Pancreas (tissue), 10 donors: ENCODE measurements around the gene IL1RL2. TPM values are rescaled to one million over a fixed set of nuclear protein-coding genes. Genes with fewer than 3 reads are reported as not detected.

ENCODE experiments used
- ATAC-seq, 4 donors: fragments of 200-7000 bp; cut with Tn5 transposase; one replicate each; pipeline versions ENCODE4 v1.8.0 to v1.9.1; 2020; ENCODE audit warnings: mild to moderate bottlenecking in 4 of 4, moderate library complexity in 4 of 4
- DNase-seq, 6 donors: peaks; one replicate each; pipeline ENCODE4 v3.0.0-alpha.2; 2020
- FAIRE-seq: peaks from 2 replicates; lab custom pipeline; 2012; peaks lifted over from hg19 to GRCh38; lab: Jason Lieb, UNC
- H3K27ac ChIP-seq, 4 donors: fragments of 200-600 bp; sonication (generic); 1 replicate in 3 of 4; 2 replicates in 1 of 4; pipeline versions ENCODE4 v1.5.0 to v1.8.0; 2020
- H3K27me3 ChIP-seq, 4 donors: fragments of 200-600 bp; one replicate each; pipeline ENCODE4 v1.8.0; 2021
- H3K36me3 ChIP-seq, 3 donors: fragments of 200-600 bp; sonication (generic) in 1 of 3; one replicate each; pipeline versions ENCODE4 v1.5.0 to v1.8.0; 2020 to 2021
- H3K4me1 ChIP-seq, 3 donors: fragments of 200-600 bp; one replicate each; pipeline ENCODE4 v1.8.0; 2021
- H3K4me3 ChIP-seq, 4 donors: fragments of 200-600 bp; sonication (generic) in 2 of 4; one replicate each; pipeline versions ENCODE4 v1.5.0 to v1.8.0; 2020 to 2021
- H3K9me3 ChIP-seq, 4 donors: fragments of 200-600 bp; one replicate each; pipeline ENCODE4 v1.8.0; 2021
- WGBS, 2 donors: extraction: QIAGEN DNeasy Blood & Tissue Kit; methylation state at CpG; one replicate each; pipeline ENCODE4 v1.1.7; 2013; 5-methylcytosine and 5-hydroxymethylcytosine counted together
- intact Hi-C, 3 donors: fragments of 100-400 bp; cut with DNase I; formaldehyde crosslinking; loops; one replicate each; pipeline versions ENCODE4 v1.11.1 to v1.14.2; 2022
- polyA plus RNA-seq, 2 donors: library from polyadenylated mRNA; stranded (reverse); fragments of 200-250 nt; gene quantifications; one replicate each; pipeline ENCODE4 v1.2.3, GENCODE V29; 2013
- total RNA-seq, 6 donors: library from RNA; stranded (reverse); fragmentation: NEBNext Ultra II Directional in 4 of 6; extraction: Animal tissue kit (Norgen Biotek cat#: 25700) in 4 of 6; gene quantifications; one replicate each; pipeline versions ENCODE4 v1.2.1 to v1.2.4, GENCODE V29; 2021 to 2023
- TF ChIP-seq, protein P1 (sequence below), 4 donors: fragments of 200-600 bp; sonication (generic) in 3 of 4; IDR thresholded peaks; one replicate each; pipeline versions ENCODE4 v1.5.0 to v1.8.0; 2021; ENCODE audit warnings: antibody characterized with exemption in 4 of 4
- donor health status: healthy with polysubstance abuse.
- donor health status: DM: no; HTN: no; CAD: no; lungs with moderate emphysema.
- donor health status: DM: no; HTN: no; CAD: no.
- donor health status: control.
- donor health status: control.
- donor health status: Bipolar disorder and iron deficiency.
- donor health status: DM: yes; HTN: yes; CAD: no.
- donor health status: DM: no; HTN: no; CAD: no.
- donor health status: DM: no; HTN: no; CAD: no.
- donor health status: DM: yes; HTN: yes; CAD: no.

IL1RL2 gene
- total and polyA plus RNA-seq, 8 donors = 0.12 to 1.2 (median 0.34) TPM

DNA sequence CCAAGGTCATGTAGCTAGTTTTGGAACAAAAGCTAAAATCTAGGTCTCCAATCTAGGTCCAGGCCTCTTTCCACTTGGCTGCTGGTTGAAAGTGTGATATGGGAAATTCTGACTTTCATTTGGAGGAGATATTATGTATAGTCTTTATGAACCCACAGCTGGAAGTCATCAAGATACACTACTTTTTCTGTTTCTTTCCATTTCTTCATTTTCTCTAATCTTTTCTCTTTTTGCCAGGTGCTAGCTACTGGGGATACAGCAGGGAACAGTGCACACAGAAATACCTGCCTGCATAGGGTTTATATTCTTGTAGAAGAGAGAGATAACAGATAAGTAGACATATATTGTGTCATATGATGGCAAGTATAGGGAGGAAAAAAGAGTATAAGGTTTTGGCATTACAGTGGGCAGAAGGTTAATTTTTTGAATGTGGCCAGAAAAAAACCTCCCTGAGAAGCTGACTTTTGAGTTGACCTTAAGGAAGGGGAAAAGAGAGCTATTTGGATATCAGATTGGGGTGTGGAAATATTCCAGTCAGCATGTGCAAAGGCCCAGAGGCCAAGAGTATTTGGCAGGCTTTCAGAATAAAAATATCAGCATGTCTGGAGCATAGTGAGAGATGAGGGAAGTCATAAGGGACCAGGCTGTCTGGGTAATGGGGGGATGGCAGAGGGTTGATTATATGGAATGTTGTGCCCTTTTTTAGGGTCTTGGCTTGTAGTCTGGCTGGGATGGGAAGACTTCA lies 28.6 kb upstream of the IL1RL2 start:
- DNase-seq (no peak), ATAC-seq (no peak), FAIRE-seq (no peak)
- no peaks in the 10 kb centered on the region for H3K9me3 ChIP-seq
- no peaks in the 10 kb centered on the region for H3K27me3 ChIP-seq
- TF ChIP-seq, protein P1, sequence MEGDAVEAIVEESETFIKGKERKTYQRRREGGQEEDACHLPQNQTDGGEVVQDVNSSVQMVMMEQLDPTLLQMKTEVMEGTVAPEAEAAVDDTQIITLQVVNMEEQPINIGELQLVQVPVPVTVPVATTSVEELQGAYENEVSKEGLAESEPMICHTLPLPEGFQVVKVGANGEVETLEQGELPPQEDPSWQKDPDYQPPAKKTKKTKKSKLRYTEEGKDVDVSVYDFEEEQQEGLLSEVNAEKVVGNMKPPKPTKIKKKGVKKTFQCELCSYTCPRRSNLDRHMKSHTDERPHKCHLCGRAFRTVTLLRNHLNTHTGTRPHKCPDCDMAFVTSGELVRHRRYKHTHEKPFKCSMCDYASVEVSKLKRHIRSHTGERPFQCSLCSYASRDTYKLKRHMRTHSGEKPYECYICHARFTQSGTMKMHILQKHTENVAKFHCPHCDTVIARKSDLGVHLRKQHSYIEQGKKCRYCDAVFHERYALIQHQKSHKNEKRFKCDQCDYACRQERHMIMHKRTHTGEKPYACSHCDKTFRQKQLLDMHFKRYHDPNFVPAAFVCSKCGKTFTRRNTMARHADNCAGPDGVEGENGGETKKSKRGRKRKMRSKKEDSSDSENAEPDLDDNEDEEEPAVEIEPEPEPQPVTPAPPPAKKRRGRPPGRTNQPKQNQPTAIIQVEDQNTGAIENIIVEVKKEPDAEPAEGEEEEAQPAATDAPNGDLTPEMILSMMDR (IDR thresholded peaks at IDR 0.05) = no peak
- peaks cover 38 to 47% (median 43%) of the 10 kb centered on the region in 3 donors for H3K4me1 ChIP-seq
- no peak overlapping the region for H3K27ac ChIP-seq
- intact Hi-C loops = no loop called here
- no peak overlapping the region for H3K4me3 ChIP-seq
- peaks cover 0 to 5% (median 0%) of the 10 kb centered on the region in 3 donors for H3K36me3 ChIP-seq

DNA sequence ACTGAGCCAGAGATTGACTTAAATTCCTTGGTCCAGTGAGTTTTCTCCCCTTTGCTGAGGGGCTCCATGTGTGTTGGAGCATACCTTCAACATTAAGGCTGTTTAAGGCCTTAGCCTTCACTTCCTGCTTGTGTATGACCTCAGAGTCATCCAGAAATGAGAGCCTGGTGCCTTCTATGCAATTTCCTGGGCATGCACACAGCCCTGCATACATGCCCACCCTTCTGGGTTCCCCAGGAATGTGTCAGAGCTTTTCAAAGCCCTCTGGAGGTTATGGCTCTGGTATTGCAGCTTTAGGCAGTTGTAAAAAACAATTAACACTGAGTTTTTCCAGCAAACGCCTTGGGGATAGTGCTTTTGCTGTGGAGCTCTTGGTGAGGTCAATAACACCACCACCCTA lies 27.5 kb upstream of the IL1RL2 start:
- Histone ChIP-seq H3K4me1 (peaks cover 32 to 47% (median 43%) of the 10 kb centered on the region in 3 donors), H3K27ac (peak overlapping the region in 1 of 4 donors; percentile 11), H3K9me3 (no peaks in the 10 kb centered on the region), H3K4me3 (no peak overlapping the region), H3K27me3 (no peaks in the 10 kb centered on the region), H3K36me3 (no peaks in the 10 kb centered on the region)
- 41 to 42% methylated on average over 1 of the region's 1 CpG for WGBS, 2 donors
- no peak for FAIRE-seq
- intact Hi-C loops = no loop called here
- TF ChIP-seq, protein P1 (IDR thresholded peaks at IDR 0.05) = no peak
- no peak for ATAC-seq
- DNase-seq = no peak

DNA sequence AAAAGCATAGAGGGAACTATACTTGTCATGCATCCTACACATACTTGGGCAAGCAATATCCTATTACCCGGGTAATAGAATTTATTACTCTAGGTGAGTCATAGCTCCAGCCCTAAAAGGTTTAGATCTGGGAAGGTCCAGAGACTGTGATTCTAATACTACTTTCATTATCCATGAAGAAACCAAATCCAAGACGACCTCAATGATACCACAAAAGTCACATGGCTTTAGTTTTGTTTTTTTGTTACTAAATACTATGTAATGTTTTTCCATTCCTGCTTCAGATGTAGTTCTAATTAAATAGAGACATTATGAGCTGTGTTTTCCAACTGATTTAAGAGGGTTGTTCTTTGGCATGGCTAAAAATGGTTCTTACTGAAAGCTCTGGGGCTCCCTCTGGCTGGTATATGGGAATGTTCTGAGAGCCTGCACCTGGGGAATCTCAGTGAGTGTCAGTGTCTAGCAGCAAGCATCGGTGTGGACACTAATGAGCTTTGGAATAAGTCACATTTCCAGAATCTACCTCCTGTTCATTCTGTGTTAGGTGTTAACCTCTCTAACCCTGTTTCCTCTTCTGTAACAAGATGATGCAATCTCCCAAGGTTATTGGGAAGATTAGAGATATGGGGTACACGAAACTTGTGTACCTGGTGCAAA lies 20.5 kb upstream of the IL1RL2 start:
- FAIRE-seq = no peak
- intact Hi-C loops = loop anchor here in 1 of 3 donors (5.0 kb wide), 1 partner anchor 149 kb away; no protein-coding TSS in a partner anchor

DNA sequence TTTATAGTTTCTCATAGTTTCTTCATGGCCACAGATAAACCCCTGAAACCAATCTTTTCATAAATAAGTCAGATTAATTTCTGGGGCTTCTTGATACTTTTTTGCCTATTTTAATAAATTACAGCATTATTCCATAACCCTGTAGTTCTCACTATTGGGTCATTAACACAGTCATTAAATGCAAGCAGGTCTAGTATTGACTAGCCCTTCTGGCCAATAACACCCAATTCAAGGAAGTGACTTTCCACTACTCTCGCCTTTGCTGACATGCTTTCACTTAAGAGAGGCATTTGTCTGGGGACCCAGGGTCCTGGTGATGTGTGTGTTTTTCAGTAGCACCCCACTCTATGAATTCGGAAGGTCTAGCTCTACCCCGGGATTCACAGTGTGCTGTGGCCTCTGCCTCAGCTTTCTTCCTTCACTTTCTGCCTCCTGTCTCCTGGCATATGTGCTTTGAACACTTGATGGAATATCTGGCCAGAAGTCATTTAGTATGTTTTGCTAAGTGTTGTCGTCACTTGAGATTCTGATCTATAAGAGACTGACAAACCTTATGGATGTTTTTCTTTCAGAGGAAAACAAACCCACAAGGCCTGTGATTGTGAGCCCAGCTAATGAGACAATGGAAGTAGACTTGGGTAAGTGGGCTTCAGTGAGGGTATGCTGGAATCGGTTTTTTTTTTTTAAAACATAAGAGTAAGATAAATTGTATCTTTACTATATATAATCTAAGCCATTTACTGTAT lies 18.6 kb upstream of the IL1RL2 start:
- Histone ChIP-seq H3K4me3 (no peak overlapping the region), H3K9me3 (no peaks in the 10 kb centered on the region), H3K27ac (no peak overlapping the region), H3K36me3 (peaks cover 0 to 29% (median 13%) of the 10 kb centered on the region in 3 donors), H3K27me3 (no peaks in the 10 kb centered on the region), H3K4me1 (peaks cover 0 to 13% (median 0%) of the 10 kb centered on the region in 3 donors)
- no peak for DNase-seq
- ATAC-seq = no peak
- intact Hi-C loops = loop anchor here in 1 of 3 donors (5.0 kb wide), 1 partner anchor 151 kb away; no protein-coding TSS in a partner anchor
- no peak for FAIRE-seq
- TF ChIP-seq, protein P1 (IDR thresholded peaks at IDR 0.05) = no peak
- WGBS, 2 donors = 90 to 93% methylated on average over 5 of the region's 5 CpGs

More for the DNA sequence above, 20.5 kb upstream of the IL1RL2 start:
- peak in 1 of 6 donors; percentile 53 for DNase-seq
- Histone ChIP-seq H3K36me3 (peaks cover 0 to 11% (median 5%) of the 10 kb centered on the region in 3 donors), H3K27me3 (no peaks in the 10 kb centered on the region), H3K4me1 (peaks cover 9 to 23% (median 11%) of the 10 kb centered on the region in 3 donors), H3K9me3 (no peaks in the 10 kb centered on the region), H3K4me3 (no peak overlapping the region), H3K27ac (peak overlapping the region in 1 of 4 donors; percentile 21)
- ATAC-seq = peak; percentile 85 to 95 (median 94)
- WGBS, 2 donors = 10 to 17% methylated on average over 4 of the region's 4 CpGs
- TF ChIP-seq, protein P1 (IDR thresholded peaks at IDR 0.05) = peak in 3 of 4 donors; percentile 28 to 44 (median 31)
